Measurements from ENCODE around the gene CFAP61.
"Not testable (repeated sequence)": the region's sequence is repeated elsewhere in the genome, so short reads cannot be mapped to it uniquely, and the experiment has no call there.

CFAP61 gene

GRCh38 chr20:20338133-20338730, 285.9 kb downstream of the CFAP61 start:
- no peak for DNase-seq (ENCODE audit: low read depth)
- no peak overlapping the region for H3K4me3 ChIP-seq (ENCODE audit: low read length)
- no peak for TF ChIP-seq CTCF (conservative IDR thresholded peaks at IDR 0.05; ENCODE audit: low read length)

GRCh38 chr20:20340443-20340842, 288.1 kb downstream of the CFAP61 start:
- DNase-seq (ENCODE audit: low read depth) = no peak
- H3K4me3 ChIP-seq (ENCODE audit: low read length) = no peak overlapping the region
- TF ChIP-seq CTCF (conservative IDR thresholded peaks at IDR 0.05; ENCODE audit: low read length) = no peak

GRCh38 chr20:20341371-20341770, 289.0 kb downstream of the CFAP61 start:
- no peak for TF ChIP-seq CTCF (conservative IDR thresholded peaks at IDR 0.05; ENCODE audit: low read length)
- no peak overlapping the region for H3K4me3 ChIP-seq (ENCODE audit: low read length)
- DNase-seq (ENCODE audit: low read depth) = no peak

GRCh38 chr20:20342066-20342465, 289.7 kb downstream of the CFAP61 start:
- H3K4me3 ChIP-seq (ENCODE audit: low read length) = no peak overlapping the region
- TF ChIP-seq CTCF (conservative IDR thresholded peaks at IDR 0.05; ENCODE audit: low read length) = no peak
- DNase-seq (ENCODE audit: low read depth) = peak; percentile 46

GRCh38 chr20:20343932-20344331, 291.6 kb downstream of the CFAP61 start:
- no peak for DNase-seq (ENCODE audit: low read depth)
- TF ChIP-seq CTCF (conservative IDR thresholded peaks at IDR 0.05; ENCODE audit: low read length) = no peak
- H3K4me3 ChIP-seq (ENCODE audit: low read length) = no peak overlapping the region

- DNase-seq (ENCODE audit: low read depth) = no peak
- no peak overlapping the region for H3K4me3 ChIP-seq (ENCODE audit: low read length)
- TF ChIP-seq CTCF (conservative IDR thresholded peaks at IDR 0.05; ENCODE audit: low read length) = no peak
Measured at GRCh38 chr20:20344476-20344875, 292.1 kb downstream of the CFAP61 start.

GRCh38 chr20:20353576-20353975, 301.2 kb downstream of the CFAP61 start:
- DNase-seq (ENCODE audit: low read depth) = no peak
- no peak overlapping the region for H3K4me3 ChIP-seq (ENCODE audit: low read length)
- TF ChIP-seq CTCF (conservative IDR thresholded peaks at IDR 0.05; ENCODE audit: low read length) = no peak

GRCh38 chr20:20355503-20355902, 303.2 kb downstream of the CFAP61 start:
- not testable (repeated sequence) for DNase-seq (ENCODE audit: low read depth); H3K4me3 ChIP-seq (ENCODE audit: low read length)

Measured in AG10803 (cell line).